NOMO-1 treated with DMSO at 0.1 percent for 48 hours (cell line): Measurements from ENCODE around the gene FAM98B.
A peak's percentile ranks its signal among the peaks of the same experiment; 100 is the strongest.
"Not testable (repeated sequence)": the region's sequence is repeated elsewhere in the genome, so short reads cannot be mapped to it uniquely, and the experiment has no call there.

Source experiments
- DNase-seq: peaks from one replicate; lab custom pipeline; 2025; ENCODE audit not compliant: unreplicated experiment; lab: John Stamatoyannopoulos, UW

Gene FAM98B

DNA sequence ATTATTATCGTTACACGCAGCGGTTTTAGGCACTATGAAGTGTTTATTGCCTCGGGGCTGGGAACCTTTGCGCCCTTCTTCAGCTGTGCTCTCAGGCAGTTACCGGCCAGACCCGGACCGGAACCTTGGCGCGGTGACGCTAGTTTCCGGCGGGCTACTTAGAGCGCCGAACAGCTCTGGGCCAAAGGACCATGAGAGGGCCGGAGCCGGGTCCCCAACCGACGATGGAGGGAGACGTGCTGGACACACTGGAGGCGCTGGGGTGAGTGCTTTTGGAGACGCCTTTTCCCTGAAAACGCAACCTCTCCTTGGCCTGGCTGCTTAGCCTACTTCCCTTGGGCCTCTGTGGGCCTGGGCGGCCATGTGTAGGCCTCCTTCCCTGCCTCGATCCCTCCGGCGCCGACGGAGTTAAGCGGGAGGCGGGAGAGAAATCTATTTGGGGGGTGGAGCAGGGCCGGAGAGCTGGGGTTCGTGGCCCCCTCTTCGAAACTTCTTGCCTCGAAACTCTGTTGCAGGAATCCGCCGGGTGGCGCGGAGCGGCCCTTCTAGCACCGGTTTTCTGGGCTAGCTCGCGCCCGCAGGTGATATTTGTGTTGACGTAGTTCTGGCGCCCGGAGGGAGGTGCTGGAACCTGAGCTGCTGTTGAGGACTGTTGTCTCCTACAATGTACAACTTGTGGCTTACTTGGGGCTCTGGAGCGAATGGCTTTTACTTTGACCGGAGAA is at the start of gene FAM98B:
Gene FAM98B, plus strand, starts transcription at position 157 of the 725 bp plus-strand sequence. Its CDS starts 35 bp downstream, at position 192.
- peak; percentile 71 for DNase-seq

DNA sequence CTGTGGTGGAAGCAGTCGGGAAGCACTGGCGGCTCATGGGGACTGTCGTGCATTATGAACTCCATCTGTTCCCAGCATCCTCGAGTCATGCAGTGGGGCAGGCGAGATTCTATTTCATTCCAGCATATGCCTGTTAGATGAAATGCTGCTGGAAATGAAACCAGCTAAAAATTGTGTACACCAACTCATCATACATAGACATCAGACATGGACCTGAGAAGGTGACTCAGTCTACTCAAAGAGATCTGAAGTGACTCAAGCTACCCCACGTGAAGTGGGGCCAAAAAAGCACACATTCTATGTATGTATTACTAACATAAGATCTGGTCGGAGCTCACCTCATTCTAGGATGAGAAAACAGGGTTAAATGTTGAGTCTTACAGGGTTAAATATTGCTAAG is 47.5 kb upstream of the FAM98B start:
- no peak for DNase-seq

DNA sequence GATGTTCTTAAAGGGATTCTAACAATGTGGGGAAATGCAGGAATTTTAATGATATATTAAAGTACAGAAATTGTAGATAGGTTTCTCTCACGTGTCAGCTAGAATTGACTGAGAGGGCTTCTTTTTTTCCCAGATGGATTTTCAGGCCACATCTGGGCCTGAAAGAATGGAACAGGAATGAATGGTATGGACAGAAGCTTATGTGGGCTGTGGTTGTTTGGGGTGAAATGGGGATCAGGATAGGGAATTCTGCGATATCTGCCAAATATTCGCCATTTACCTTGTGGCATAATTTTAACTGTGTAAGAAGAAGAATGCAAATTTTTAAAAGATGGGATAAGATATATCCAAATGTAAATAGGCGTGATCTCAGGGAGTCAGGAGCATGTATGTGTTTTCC is 45.4 kb upstream of the FAM98B start:
- no peak for DNase-seq

DNA sequence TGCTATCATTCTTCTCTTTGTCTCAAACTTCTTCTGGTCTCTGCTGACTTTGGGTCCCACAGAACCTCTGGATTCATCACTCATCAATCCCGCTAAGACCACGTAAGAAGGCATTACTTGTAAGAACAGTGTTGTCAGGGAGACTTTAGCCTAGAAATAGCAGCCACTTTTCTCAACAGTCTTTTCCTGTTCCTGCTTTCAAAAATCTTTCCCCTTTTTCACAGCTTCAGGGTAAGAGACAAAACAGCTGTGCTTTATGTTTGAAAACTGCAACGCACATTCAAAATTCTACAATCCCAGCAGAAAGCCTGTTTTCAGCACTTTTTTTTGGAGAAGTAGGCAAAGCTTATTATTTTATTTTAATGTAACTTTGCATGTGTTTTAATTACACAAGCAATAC is 42.0 kb upstream of the FAM98B start:
- peak; percentile 25 for DNase-seq

GRCh38 chr15:38412466-38412865 is 41.5 kb upstream of the FAM98B start:
- DNase-seq = no peak

DNA sequence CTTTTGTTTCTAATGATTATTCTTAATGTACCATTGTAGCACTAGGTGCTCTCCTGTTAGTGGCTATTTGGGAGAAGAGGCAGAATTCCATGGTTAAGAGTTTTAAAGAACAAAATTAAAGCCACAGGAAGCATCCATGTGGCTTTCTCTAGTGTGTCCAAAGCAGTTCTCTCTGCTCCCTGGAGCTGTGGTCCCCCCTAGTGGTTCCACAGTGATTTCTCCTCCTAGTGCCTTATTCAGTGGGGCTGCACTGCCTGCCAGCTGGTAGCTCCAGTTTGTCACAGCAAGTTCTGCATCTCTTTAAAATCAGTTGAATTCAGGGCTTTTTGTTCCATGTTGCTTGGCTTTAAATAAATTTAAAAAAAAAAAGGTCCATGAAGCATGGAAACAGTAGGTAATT is 39.6 kb upstream of the FAM98B start:
- peak; percentile 20 for DNase-seq

DNA sequence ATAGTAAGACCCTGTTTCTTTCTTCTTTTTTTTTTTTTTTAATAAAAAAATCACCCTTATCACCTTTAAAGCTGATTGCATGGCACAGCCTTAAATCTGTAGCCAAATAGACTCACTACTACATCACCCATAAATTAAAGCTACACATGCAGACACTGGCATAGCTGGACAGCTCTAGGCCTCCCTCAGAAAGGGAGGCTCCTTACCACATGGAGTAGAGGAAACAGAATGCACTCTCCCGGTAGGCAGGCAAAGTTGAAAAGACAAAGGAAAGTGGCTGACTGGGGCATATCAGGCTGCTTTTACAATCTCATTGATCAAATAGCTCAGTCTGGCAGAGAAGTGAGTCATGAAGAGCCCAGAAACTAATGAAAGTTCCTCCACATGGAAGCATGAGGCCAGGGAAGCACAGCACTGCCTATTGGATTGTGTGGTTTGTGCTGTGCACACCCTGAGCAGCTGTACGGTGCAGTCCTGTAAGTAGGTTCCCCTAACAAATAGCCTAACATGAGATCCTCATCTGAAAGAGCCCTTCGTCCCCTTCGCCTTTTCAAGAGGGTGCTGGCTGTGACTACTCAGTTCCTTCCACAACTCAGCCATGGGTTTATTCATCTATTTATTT is 32.7 kb upstream of the FAM98B start:
- DNase-seq = no peak

DNA sequence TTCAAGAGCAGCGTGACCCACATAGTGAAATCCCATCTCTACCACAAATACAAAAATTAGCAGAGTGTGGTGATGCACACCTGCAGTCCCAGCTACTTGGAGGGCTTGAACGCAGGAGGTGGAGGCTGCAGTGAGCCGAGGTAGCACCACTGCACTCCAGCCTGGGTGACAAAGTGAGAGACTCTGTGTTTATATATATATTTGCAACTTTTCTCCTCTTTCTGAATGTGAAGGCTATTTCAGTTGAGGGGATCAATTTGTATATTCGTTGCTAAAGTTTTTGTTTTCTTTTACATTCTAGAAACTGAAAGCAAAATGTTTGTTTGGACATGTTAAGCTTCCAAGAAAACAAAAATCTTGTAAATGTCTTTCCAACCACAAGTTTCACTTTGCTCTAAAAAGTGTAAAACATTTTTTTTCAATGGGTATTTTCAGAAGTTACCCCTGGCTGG is 29.8 kb upstream of the FAM98B start:
- no peak for DNase-seq

DNA sequence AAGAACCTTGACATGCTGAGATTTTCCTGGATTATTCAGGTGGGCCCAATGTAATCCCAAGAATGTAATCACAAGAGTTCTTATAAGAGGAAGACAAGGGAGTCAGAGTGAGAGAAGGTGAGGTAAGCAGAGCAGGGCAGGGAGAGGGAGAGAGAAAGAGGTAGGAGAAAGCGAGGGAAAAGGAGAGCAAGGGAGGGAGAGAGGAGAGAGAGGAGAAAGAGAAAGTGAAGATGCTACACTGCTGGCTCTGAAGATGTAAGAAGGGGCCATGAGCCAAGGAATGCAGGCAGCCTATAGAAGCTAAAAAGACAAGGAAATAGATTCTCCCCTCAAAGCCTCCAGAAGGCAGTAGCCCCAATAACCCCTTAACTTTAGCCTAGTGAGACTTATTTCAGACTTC is 28.7 kb upstream of the FAM98B start:
- no peak for DNase-seq

DNA sequence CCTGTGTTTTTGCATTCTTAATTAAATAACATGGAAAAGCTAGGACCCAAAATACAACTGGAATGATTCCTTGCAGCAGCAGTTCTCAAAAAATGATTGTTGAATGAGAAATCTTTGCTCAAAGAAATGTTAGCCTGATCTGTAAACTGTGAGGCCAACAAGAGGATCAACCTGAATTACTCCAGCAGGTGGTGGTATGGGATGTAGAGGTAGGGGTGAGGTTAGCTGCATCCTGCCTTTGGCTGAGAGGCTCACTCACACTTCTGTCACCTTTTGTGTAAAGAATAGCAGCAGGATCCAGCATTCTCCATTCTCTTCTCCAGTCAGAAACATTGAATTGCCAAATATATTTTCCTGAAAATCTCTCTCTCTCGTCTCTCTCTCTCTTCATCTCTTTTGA is 26.5 kb upstream of the FAM98B start:
- no peak for DNase-seq

- DNase-seq = no peak
These were observed 23.7 kb upstream of the FAM98B start for GRCh38 chr15:38430106-38430760.

GRCh38 chr15:38436993-38437392 is 16.9 kb upstream of the FAM98B start:
- no peak for DNase-seq

DNA sequence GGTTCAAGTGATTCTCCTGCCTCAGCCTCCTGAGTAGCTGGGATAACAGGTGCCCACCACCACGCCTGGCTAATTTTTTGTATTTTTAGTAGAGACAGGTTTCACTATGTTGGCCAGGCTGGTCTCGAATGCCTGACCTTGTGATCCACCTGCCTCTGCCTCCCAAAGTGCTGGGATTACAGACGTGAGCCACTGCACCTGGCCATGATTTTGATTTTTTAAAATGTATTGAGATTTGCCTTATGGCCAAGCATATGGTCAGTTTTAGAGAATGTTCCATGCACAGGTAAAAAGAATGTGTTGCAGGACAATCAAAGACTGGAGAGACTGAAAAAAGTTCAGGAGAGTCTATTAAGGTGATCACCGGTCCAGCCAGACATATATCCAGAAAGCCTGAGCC is 16.3 kb upstream of the FAM98B start:
- not testable (repeated sequence) for DNase-seq

- peak; percentile 54 for DNase-seq
These were observed 15.6 kb upstream of the FAM98B start for GRCh38 chr15:38438031-38438986.

GRCh38 chr15:38440353-38441129 is 13.4 kb upstream of the FAM98B start:
- DNase-seq = peak; percentile 53

- DNase-seq = no peak
These were observed 12.8 kb upstream of the FAM98B start for GRCh38 chr15:38441130-38441519.

DNA sequence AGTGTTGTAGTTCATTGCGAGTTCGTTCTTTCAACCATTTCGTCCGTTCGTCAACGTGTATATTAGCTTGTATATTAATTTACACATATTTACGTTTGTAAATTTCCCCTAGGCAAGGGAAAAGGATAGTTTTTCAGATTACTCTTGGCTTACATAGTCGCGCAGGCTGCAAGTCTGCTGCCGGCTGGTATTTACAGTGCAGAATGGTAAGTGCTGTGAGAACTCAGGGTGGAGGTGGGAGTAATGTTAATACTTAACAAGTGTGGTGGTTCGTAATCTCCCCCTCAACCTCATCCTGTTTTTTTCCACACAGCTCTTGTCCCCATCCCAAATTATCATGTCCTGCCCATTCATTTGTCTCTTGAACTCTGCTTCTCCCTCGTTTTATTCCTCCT is 766 bp downstream of the FAM98B start:
- no peak for DNase-seq

GRCh38 chr15:38455092-38455491 is 1.2 kb downstream of the FAM98B start:
- DNase-seq = peak; percentile 28

DNA sequence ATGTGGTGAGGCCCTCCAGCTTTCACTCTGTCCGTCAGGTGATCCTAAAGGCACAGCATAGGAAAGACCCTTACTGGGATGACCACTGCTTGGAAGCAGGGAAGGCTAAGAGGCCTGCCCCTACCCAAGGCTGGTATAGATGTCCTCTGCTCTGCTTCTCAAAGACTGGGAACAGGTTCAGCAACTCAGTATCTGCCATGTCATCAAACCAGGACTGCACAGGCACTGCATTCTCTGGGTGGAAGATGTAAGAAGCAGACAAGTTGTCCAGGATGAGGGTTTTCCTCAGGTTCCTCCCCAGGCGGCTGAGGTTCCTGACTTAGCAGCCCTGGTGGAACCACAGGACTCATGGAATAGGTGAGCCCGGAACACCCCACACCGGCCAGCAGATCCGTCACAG is 4.7 kb downstream of the FAM98B start:
- DNase-seq = no peak

GRCh38 chr15:38459480-38459879 is 5.6 kb downstream of the FAM98B start:
- DNase-seq = no peak
